ENCODE data around the gene UGGT2. TPM values are rescaled to one million over a fixed set of nuclear protein-coding genes. Genes with fewer than 3 reads are reported as not detected.

Gene UGGT2
- total RNA-seq, 1 experiment from 2014 or later = 34.5 TPM

- no peak overlapping the region for H3K4me2 ChIP-seq (ENCODE audit: insufficient read depth, insufficient read length, low read length)
- no peak overlapping the region for H4K8ac ChIP-seq (replicated peaks; ENCODE audit: insufficient read length, low read depth, low read length)
- DNase-seq = no peak
- peaks cover 4% of the 10 kb centered on the region for H3K9me3 ChIP-seq (ENCODE audit: control insufficient read depth, low read depth, low read length)
- H3K14ac ChIP-seq (ENCODE audit: insufficient read depth, low read length) = no peak overlapping the region
- H3K4ac ChIP-seq (ENCODE audit: low read depth, low read length) = no peak overlapping the region
- Mint-ChIP-seq H3K27me3 (ENCODE audit: low read depth) (no peaks in the 10 kb centered on the region), H3K27ac (peak overlapping the region in 2 of 3 experiments; percentile 35 to 49; a peak in 4 of 7 replicates), H3K4me1 (peaks cover 24 to 37% of the 10 kb centered on the region in 2 experiments), H3K36me3 (ENCODE audit: insufficient read depth in 1 of 3, low read depth in 3 of 3) (peaks cover 26 to 55% (median 44%) of the 10 kb centered on the region in 3 experiments), H3K4me3 (no peak overlapping the region), H3K9me3 (peaks cover 32 to 37% of the 10 kb centered on the region in 2 experiments)
- no peaks in the 10 kb centered on the region for H3K79me1 ChIP-seq (ENCODE audit: insufficient read depth, low read depth, low read length, poor library complexity, severe bottlenecking)
- no peak overlapping the region for H2AK5ac ChIP-seq (ENCODE audit: insufficient read length, low read length)
- H3K56ac ChIP-seq (ENCODE audit: insufficient read length, low read depth, low read length) = no peak overlapping the region
- no peak overlapping the region for H4K91ac ChIP-seq (ENCODE audit: insufficient read length, low read depth, low read length)
- no peak overlapping the region for H2BK5ac ChIP-seq (ENCODE audit: insufficient read length, low read length)
- WGBS (ENCODE audit: extremely low coverage, insufficient read length, low lambda C conversion rate) = no CpG with 5 or more reads among the region's 1 CpG
- H2BK15ac ChIP-seq (ENCODE audit: low read depth, low read length) = no peak overlapping the region
- no peak overlapping the region for H2BK12ac ChIP-seq (ENCODE audit: insufficient read length, low read depth, low read length)
- H4K5ac ChIP-seq (ENCODE audit: insufficient read length, low read depth, low read length) = no peak overlapping the region
- H2AFZ ChIP-seq (ENCODE audit: low read length) = no peak overlapping the region
- peaks cover 2% of the 10 kb centered on the region; the same call in 1 of the 2 replicates for H3K4me1 ChIP-seq (ENCODE audit: insufficient read depth, low read length)
- H3K79me2 ChIP-seq (ENCODE audit: insufficient read depth, low read length) = no peaks in the 10 kb centered on the region
- H3K27me3 ChIP-seq (ENCODE audit: insufficient read depth, low read length) = no peaks in the 10 kb centered on the region
- no peak overlapping the region for H2BK20ac ChIP-seq (ENCODE audit: low read depth, low read length, poor library complexity, severe bottlenecking)
- no peaks in the 10 kb centered on the region for H3K23me2 ChIP-seq (ENCODE audit: insufficient read length, low read depth, low read length, poor library complexity, severe bottlenecking)
- no peak overlapping the region for H3K23ac ChIP-seq (ENCODE audit: insufficient read length, low read depth, low read length)
- H3K18ac ChIP-seq (ENCODE audit: insufficient read length, low read depth, low read length) = no peak overlapping the region
- H3T11ph ChIP-seq (ENCODE audit: low read length) = no peak overlapping the region
- TF ChIP-seq CTCF (conservative IDR thresholded peaks at IDR 0.05) = no peak
- no peak overlapping the region for H3K9ac ChIP-seq (ENCODE audit: extremely low read depth, insufficient read length, low read length)
- no peak overlapping the region for H2BK120ac ChIP-seq (ENCODE audit: low read depth, low read length, poor library complexity, severe bottlenecking)
- no peaks in the 10 kb centered on the region for H4K20me1 ChIP-seq (ENCODE audit: control insufficient read depth, insufficient read depth, insufficient read length)
- H3K27ac ChIP-seq (ENCODE audit: insufficient read length, low read depth, low read length) = no peak overlapping the region
These were observed 103.1 kb downstream of the UGGT2 start for GRCh38 chr13:95950103-95950502.
